Renal cortical epithelial cell (primary cell): ENCODE data around the gene PPP1R12B. TPM values are rescaled to one million over a fixed set of nuclear protein-coding genes. Genes with fewer than 3 reads are reported as not detected.
"Not testable (repeated sequence)": the region's sequence is repeated elsewhere in the genome, so short reads cannot be mapped to it uniquely, and the experiment has no call there.

ENCODE experiments used
- DNase-seq: peaks from one replicate; pipeline ENCODE4 v3.0.0-alpha.2; 2011; ENCODE audit warnings: low read depth
- total RNA-seq: library from RNA; depleted of rRNA; stranded (reverse); fragments of >200 nt; gene quantifications from 2 replicates; pipeline ENCODE4 v1.2.3, GENCODE V29; 2014

Gene PPP1R12B
- total RNA-seq, 1 donor from 2014 or later, result 20.1 TPM

GRCh38 chr1:202343652-202344349 is 4.7 kb upstream of the PPP1R12B start:
- DNase-seq, result peak; percentile 51

- no peak for DNase-seq
These were observed 442 bp upstream of the PPP1R12B start for GRCh38 chr1:202348005-202348508.

- DNase-seq, result peak; percentile 70
These were observed 868 bp downstream of the PPP1R12B start for GRCh38 chr1:202349206-202349928.

GRCh38 chr1:202351725-202352124 is 3.2 kb downstream of the PPP1R12B start:
- peak; percentile 5 for DNase-seq

- not testable (repeated sequence) for DNase-seq
These were observed 4.2 kb downstream of the PPP1R12B start for GRCh38 chr1:202352583-202353197.

- no peak for DNase-seq
These were observed 7.5 kb downstream of the PPP1R12B start for GRCh38 chr1:202355944-202356553.

GRCh38 chr1:202357506-202357905 is 9.0 kb downstream of the PPP1R12B start:
- no peak for DNase-seq

- DNase-seq, result no peak
These were observed 12.7 kb downstream of the PPP1R12B start for GRCh38 chr1:202361224-202361623.

GRCh38 chr1:202361701-202362100 is 13.2 kb downstream of the PPP1R12B start:
- no peak for DNase-seq

- DNase-seq, result no peak
These were observed 13.7 kb downstream of the PPP1R12B start for GRCh38 chr1:202362212-202362611.

- DNase-seq, result peak; percentile 70
These were observed 16.8 kb downstream of the PPP1R12B start for GRCh38 chr1:202365092-202365815.

GRCh38 chr1:202367271-202367670 is 18.8 kb downstream of the PPP1R12B start:
- no peak for DNase-seq

GRCh38 chr1:202370906-202371305 is 22.4 kb downstream of the PPP1R12B start:
- DNase-seq, result not testable (repeated sequence)

GRCh38 chr1:202374099-202374498 is 25.6 kb downstream of the PPP1R12B start:
- DNase-seq, result no peak

- not testable (repeated sequence) for DNase-seq
These were observed 26.7 kb downstream of the PPP1R12B start for GRCh38 chr1:202375175-202375574.

GRCh38 chr1:202376247-202376646 is 27.7 kb downstream of the PPP1R12B start:
- peak; percentile 5 for DNase-seq

- peak; percentile 60 for DNase-seq
These were observed 31.5 kb downstream of the PPP1R12B start for GRCh38 chr1:202379884-202380529.

GRCh38 chr1:202380535-202380934 is 32.0 kb downstream of the PPP1R12B start:
- peak; percentile 86 for DNase-seq

GRCh38 chr1:202381867-202382266 is 33.4 kb downstream of the PPP1R12B start:
- not testable (repeated sequence) for DNase-seq

GRCh38 chr1:202395831-202396230 is 47.3 kb downstream of the PPP1R12B start:
- not testable (repeated sequence) for DNase-seq

- no peak for DNase-seq
These were observed 48.8 kb downstream of the PPP1R12B start for GRCh38 chr1:202397256-202397655.
